Activated naive CD4-positive, alpha-beta T cell treated with anti-CD3 and anti-CD28 coated beads, Interleukin-2, amount 50 U/mL, for 72 hours (primary cell): ENCODE results near the gene KIF21B. TPM values are rescaled to one million over a fixed set of nuclear protein-coding genes. Genes with fewer than 3 reads are reported as not detected.
A peak's percentile ranks its signal among the peaks of the same experiment; 100 is the strongest.

Source experiments
- ATAC-seq, 2 donors: fragments of 150-1000 bp; cut with Tn5 transposase; 2 replicates each; pipeline ENCODE4 v1.10.0; 2021; ENCODE audit warnings: mild to moderate bottlenecking in 2 of 2, moderate library complexity in 2 of 2
- DNase-seq, 2 donors: peaks; one replicate each; pipeline ENCODE4 v3.0.0; 2021 to 2022; ENCODE audit warnings: low spot score in 2 of 2
- H3K27ac Mint-ChIP-seq, 2 donors: one replicate each; pipeline ENCODE4 v1.8.0; 2022; ENCODE audit warnings: mild to moderate bottlenecking in 2 of 2, mixed read lengths in 2 of 2
- H3K36me3 Mint-ChIP-seq, 2 donors: one replicate each; pipeline ENCODE4 v1.8.0; 2022; ENCODE audit warnings: mixed read lengths in 2 of 2
- H3K9me3 Mint-ChIP-seq, 2 donors: one replicate each; pipeline ENCODE4 v1.8.0; 2022; ENCODE audit warnings: mixed read lengths in 2 of 2
- total RNA-seq, 2 donors: library from RNA; stranded (reverse); gene quantifications; one replicate each; pipeline ENCODE4 v1.2.3, GENCODE V29; 2022

The KIF21B gene
- total RNA-seq, 2 donors from 2014 or later, result 55.9 to 58.1 TPM

- peak; percentile 6 to 43 for ATAC-seq
- DNase-seq, result peak in 1 of 2 donors; percentile 32
- Mint-ChIP-seq H3K9me3 (no peaks in the 10 kb centered on the region), H3K36me3 (peaks cover 11 to 14% of the 10 kb centered on the region in 2 donors), H3K27ac (peak overlapping the region in 1 of 2 donors; percentile 53)
These were observed 2.1 kb upstream of the KIF21B start for GRCh38 chr1:201025571-201026002.

- DNase-seq, result no peak
- ATAC-seq, result no peak
- peaks cover 11 to 14% of the 10 kb centered on the region in 2 donors for H3K36me3 Mint-ChIP-seq
- H3K27ac Mint-ChIP-seq, result no peak overlapping the region
- H3K9me3 Mint-ChIP-seq, result no peaks in the 10 kb centered on the region
These were observed 1.1 kb upstream of the KIF21B start for GRCh38 chr1:201024625-201024998.

GRCh38 chr1:201023920-201024624, 558 bp upstream of the KIF21B start:
- Mint-ChIP-seq H3K36me3 (peaks cover 15 to 18% of the 10 kb centered on the region in 2 donors), H3K9me3 (no peaks in the 10 kb centered on the region), H3K27ac (no peak overlapping the region)
- DNase-seq (no peak), ATAC-seq (no peak)

GRCh38 chr1:201022820-201023516, 546 bp downstream of the KIF21B start:
- DNase-seq (no peak), ATAC-seq (peak; percentile 0 to 30)
- H3K36me3 Mint-ChIP-seq, result peaks cover 15 to 20% of the 10 kb centered on the region in 2 donors
- H3K27ac Mint-ChIP-seq, result peak overlapping the region; percentile 89 to 96
- no peaks in the 10 kb centered on the region for H3K9me3 Mint-ChIP-seq

GRCh38 chr1:201022493-201022819, 1.1 kb downstream of the KIF21B start:
- Mint-ChIP-seq H3K9me3 (no peaks in the 10 kb centered on the region), H3K27ac (peak overlapping the region; percentile 89 to 96), H3K36me3 (peaks cover 15 to 20% of the 10 kb centered on the region in 2 donors)
- DNase-seq (no peak), ATAC-seq (no peak)

- ATAC-seq (no peak), DNase-seq (no peak)
These were observed 1.7 kb downstream of the KIF21B start for GRCh38 chr1:201021630-201022492.

GRCh38 chr1:201020721-201021629, 2.5 kb downstream of the KIF21B start:
- Mint-ChIP-seq H3K27ac (peak overlapping the region; percentile 96 to 97), H3K36me3 (peaks cover 15 to 20% of the 10 kb centered on the region in 2 donors), H3K9me3 (no peaks in the 10 kb centered on the region)
- ATAC-seq (no peak), DNase-seq (no peak)

More at GRCh38 chr1:201021630-201022492, 1.7 kb downstream of the KIF21B start:
- H3K36me3 Mint-ChIP-seq, result peaks cover 15 to 20% of the 10 kb centered on the region in 2 donors
- H3K27ac Mint-ChIP-seq, result peak overlapping the region; percentile 89 to 96
- no peaks in the 10 kb centered on the region for H3K9me3 Mint-ChIP-seq

- DNase-seq (peak in 1 of 2 donors; percentile 37), ATAC-seq (peak in 1 of 2 donors; percentile 26)
- Mint-ChIP-seq H3K27ac (peak overlapping the region; percentile 96 to 100), H3K36me3 (peaks cover 15 to 20% of the 10 kb centered on the region in 2 donors), H3K9me3 (no peaks in the 10 kb centered on the region)
These were observed 3.4 kb downstream of the KIF21B start for GRCh38 chr1:201020040-201020591.

- peak; percentile 74 to 83 for ATAC-seq
- no peaks in the 10 kb centered on the region for H3K9me3 Mint-ChIP-seq
- H3K27ac Mint-ChIP-seq, result peak overlapping the region; percentile 96 to 100
- DNase-seq, result peak; percentile 78 to 90
- peaks cover 15 to 20% of the 10 kb centered on the region in 2 donors for H3K36me3 Mint-ChIP-seq
These were observed 4.1 kb downstream of the KIF21B start for GRCh38 chr1:201019321-201019977.

GRCh38 chr1:201017828-201018163, 5.7 kb downstream of the KIF21B start:
- no peak for ATAC-seq
- Mint-ChIP-seq H3K9me3 (no peaks in the 10 kb centered on the region), H3K36me3 (peaks cover 14 to 19% of the 10 kb centered on the region in 2 donors), H3K27ac (peak overlapping the region; percentile 90 to 96)
- no peak for DNase-seq

GRCh38 chr1:201016943-201017827, 6.3 kb downstream of the KIF21B start:
- peak overlapping the region; percentile 90 to 96 for H3K27ac Mint-ChIP-seq
- ATAC-seq (no peak), DNase-seq (no peak)
- peaks cover 8 to 12% of the 10 kb centered on the region in 2 donors for H3K36me3 Mint-ChIP-seq
- no peaks in the 10 kb centered on the region for H3K9me3 Mint-ChIP-seq

- H3K27ac Mint-ChIP-seq, result peak overlapping the region; percentile 55 to 96
- DNase-seq, result no peak
- no peak for ATAC-seq
- no peaks in the 10 kb centered on the region for H3K9me3 Mint-ChIP-seq
- peaks cover 5 to 6% of the 10 kb centered on the region in 2 donors for H3K36me3 Mint-ChIP-seq
These were observed 7.3 kb downstream of the KIF21B start for GRCh38 chr1:201016211-201016651.

- DNase-seq (no peak), ATAC-seq (peak; percentile 43)
- Mint-ChIP-seq H3K27ac (peak overlapping the region; percentile 47 to 96), H3K36me3 (peaks cover 5 to 6% of the 10 kb centered on the region in 2 donors), H3K9me3 (no peaks in the 10 kb centered on the region)
These were observed 7.9 kb downstream of the KIF21B start for GRCh38 chr1:201015551-201016091.

- DNase-seq (no peak), ATAC-seq (no peak)
- H3K36me3 Mint-ChIP-seq, result peaks cover 5 to 6% of the 10 kb centered on the region in 2 donors
- H3K9me3 Mint-ChIP-seq, result no peaks in the 10 kb centered on the region
- H3K27ac Mint-ChIP-seq, result peak overlapping the region in 1 of 2 donors; percentile 96
These were observed 8.7 kb downstream of the KIF21B start for GRCh38 chr1:201014816-201015200.
